Stimulated activated CD8-positive, alpha-beta memory T cell treated with anti-CD3 and anti-CD28 coated beads, Interleukin-7, amount 100 ng/mL, for 1 hour (primary cell): ENCODE measurements around the gene MVB12B.

Source experiments
- DNase-seq, 2 donors: peaks; one replicate each; pipeline ENCODE4 v3.0.0-alpha.2; 2020; ENCODE audit warnings: low read depth in 2 of 2

The MVB12B gene

DNA sequence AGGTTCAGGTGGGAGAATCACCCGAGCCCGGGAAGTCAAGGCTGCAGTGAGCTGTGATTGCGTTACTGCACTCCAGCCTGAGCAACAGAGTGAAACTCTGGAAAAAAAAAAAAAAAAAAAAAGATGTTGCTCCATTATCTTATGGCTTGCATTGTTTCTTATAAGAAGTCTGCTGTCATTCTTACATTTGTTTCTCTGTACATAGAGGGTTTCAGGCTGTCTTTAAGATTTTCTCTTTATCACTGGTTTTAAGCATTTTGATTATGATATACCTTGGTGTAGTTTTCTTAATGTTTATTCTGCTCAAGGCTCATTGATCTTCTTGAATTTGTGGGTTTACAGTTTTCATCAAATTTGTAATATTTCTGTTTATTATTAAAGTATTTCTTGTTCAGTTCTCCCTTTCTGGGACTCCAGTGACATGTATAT lies 35.2 kb downstream of the MVB12B start:
- no peak for DNase-seq

DNA sequence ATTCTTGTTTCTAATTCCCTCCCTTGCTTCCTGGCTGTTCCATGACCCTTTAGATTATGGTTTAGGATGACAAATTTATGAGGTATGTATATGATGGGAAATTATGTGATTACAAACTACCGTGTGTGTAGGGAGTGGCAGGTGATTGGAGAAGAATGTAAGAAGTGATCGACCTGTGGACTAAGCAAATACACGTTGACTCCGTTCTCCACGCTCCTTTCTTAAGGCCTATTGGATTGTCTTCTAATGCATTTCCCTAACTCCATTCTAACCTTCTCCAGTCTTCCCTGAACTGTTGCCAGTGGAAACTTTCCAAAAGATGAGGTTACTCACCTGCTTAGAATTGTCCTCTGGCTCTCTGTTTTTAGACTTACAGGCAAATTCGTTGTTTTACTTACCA lies 36.6 kb downstream of the MVB12B start:
- no peak for DNase-seq

DNA sequence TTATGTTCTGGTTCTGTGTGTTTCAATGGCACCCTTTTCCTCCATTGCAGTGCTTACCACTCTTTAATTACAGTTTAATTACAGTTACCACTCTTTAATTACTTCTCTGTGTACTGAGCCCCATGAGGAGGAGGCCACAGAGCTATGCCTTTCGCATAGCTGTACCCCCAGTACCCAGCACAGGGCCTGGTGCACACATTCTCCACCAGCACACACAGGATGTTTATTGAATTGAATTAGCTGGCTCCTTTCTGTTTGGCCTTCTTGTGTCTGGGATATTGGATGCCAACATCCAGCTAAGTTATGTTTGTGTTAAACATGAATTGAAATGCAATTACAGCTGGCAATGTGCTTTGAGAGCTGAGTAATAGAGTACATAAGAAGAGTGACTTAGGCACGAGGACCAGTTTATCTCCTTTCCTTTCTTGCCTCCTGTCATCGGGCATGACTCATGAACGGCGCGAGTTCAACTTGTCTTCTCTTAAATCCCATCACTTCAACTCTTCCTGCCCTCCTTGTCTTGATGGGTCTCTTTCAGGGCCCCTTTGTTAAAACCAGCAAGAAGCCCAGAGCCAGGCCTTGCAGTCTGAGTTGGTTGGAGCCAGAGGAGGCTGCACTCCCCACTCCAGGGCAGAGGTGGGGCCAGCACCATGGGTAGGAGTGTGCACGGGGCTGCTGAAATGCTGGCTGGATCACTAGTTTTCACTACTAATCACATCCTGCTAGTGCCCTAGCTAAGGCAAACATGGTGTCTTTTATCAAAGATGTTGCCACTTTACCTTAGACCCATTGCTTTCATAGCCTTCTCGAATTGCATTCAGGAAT lies 37.4 kb downstream of the MVB12B start:
- DNase-seq, result no peak

DNA sequence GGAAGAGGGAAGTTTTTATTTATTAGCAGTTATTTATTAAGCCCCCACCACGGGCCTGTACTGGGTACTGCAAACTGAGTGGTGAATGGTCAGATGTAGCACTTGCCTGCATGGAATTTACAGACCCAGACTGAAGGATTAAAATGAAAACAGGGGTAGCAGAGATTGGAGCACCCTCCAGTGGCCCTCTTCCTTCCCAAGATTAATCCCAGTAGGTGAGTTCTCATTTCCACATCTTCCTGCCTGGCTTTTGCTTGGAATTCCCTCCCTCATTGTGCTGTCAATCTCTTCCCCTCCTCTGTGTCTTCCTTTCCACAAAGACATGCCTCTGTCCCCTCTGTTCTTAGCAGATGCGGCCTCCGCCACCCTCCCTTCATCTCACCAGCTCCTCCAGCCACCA lies 39.2 kb downstream of the MVB12B start:
- no peak for DNase-seq

DNA sequence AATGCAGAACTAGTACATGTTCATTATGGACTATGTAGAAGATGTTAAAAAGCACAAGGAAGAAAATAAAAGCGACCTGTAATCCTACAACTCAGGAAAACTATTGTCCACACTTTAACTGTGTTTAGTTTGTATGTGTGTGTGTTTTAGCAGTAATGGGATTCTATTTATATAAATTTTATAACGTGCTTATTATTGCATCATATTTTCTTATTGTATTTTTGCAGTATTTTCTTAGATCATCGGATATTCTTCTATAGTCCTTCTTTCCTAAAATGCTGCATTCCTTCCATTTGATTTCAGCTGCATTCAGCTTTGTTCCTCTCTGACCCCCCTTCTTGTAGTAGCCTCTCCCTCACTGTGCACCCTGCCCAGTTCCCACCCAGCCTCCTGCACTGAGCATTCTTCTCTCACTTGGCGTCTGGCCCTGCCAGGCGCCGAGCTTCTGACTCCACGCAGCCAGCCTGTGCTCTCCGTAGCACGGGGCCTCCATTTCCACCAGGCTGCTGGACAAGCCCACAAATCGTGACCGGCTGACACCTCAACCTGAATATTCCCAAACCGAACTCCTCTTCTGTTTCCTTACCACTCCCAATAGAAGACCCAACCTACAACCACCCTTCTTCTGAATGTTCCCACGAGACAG lies 39.9 kb downstream of the MVB12B start:
- no peak for DNase-seq

DNA sequence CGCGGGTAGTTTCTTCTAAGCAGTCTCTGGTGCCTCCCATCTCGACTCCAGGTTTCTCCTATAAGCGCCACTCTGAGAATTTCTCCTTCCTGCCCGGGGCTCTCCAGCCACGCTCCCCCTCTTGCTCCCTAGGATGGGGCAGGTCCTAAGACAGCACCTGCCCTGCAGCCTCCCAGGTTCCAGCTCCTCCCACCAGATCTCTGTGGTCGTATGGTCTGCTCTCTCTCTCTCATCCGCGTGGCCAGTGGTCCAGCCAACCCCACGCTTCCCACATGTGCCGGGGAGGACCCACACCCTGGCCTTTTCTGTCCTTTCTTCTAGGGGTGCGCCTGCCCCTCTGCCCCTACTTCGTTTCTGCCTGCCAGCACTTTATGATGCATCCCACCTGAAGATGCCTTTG lies 40.5 kb downstream of the MVB12B start:
- no peak for DNase-seq

DNA sequence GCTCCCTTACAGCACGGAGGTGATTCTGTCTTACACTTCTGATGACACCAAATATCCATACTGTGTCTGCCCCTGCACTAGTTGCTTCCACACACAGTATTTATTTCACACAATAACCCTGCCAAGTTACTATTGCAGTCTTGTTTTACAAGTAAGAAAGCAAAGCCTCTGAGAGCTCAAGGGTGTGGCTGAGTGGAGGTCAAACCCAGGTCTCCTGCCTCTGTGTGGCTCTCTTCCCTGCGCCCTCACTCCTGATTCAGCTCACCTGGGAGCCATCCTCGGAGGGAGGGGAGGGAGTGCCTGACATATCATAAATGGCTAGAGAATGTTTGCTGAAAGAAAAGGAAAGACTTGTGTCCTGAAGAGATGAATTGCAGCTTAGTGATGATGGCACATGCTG lies 41.0 kb downstream of the MVB12B start:
- DNase-seq, result no peak

DNA sequence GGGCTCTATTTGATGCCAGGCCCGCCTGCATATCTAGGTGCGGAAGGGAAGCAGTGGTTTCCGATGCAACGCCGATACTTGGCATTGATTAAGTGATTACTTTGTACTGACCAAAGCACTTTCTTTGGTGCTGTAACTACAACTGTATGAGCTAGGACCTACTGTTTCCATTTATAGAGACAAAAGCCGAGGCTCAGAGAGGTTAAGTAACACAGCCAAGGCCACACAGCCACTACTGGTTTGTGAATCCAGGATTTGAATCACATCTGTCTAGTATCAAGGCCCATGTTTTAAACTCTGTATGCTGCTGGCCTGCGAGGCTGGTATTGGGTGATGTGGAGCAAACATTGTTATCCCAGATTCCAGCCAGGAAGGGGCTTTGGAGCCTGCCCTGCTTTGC lies 41.4 kb downstream of the MVB12B start:
- DNase-seq, result no peak

DNA sequence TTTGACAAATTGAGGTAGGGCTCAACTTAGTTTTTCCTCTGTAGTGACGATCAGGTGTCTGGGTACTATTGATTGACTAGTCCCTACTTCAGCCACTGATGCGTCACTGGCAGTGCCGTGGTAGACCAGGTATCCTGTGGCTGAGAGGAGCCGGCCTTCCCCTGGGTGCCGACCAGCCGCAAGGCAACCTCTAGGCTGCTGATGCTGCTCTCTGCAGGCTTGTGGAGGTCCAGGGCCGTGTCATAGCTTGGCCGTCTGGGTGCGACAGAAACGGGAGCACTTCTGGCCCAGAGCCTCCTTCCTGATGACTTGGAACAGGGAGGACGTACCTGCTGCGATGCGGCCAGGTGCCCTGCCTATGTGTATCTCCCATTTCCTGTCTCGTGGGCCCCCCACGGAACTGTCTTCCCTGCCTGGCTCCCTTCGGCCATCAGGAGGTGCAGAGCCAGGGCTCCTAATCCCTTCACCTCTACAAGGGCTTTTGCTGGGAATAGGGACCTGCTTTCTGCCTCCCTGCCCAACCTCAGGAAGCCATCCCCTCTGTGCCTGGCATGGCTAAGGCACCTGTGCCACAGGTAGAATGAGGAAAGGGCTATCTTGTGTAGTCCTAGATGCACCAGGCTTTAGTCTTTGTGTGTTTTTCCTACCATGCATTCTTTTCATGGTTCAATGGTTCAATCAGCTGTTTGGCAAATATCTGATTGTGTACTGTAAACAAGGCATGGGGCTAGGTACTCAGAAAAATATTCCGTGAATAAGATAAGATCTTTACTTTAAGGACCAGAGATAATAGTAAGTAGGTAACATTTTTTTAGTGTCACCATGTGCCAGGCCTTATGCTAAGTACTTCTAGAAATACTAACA lies 44.6 kb downstream of the MVB12B start:
- no peak for DNase-seq

DNA sequence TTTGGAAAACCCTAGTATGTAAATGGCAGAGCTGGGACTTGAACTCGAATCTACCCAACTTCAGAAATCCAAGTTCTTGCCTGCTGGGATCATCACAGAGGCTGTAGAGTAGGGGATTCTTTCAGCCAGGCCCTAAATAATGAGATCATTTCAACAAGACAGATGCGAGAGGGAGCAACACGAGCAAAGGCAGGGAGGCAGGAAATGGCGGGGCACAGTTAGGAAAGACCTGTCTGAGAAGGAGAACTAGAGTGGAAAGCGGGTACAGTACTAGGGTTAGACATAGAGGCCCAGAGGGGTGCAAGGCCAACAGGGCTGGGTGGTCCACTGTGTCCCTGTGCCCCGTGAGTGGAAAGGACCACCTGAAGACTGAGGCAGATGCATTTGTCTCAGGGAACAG lies 46.1 kb downstream of the MVB12B start:
- no peak for DNase-seq

DNA sequence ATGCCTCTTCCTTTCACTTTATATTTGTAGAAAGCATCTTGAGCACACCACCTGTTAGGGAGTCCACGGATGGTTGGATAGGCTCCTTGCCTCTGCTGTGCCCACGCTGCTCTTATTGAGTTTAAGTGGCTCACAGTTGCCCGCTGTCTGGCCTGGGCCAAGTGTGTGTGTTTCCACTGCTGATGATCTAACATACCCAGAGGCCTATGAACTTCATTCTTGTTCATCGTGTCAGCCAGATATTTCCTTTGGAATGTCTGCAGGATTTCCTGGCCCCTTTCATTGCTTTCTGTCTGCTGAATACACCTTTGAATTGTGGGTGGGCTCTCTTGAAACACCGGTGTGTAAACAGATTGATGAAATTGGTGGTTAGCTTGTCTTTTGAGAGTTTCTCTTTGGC lies 46.6 kb downstream of the MVB12B start:
- DNase-seq, result no peak

DNA sequence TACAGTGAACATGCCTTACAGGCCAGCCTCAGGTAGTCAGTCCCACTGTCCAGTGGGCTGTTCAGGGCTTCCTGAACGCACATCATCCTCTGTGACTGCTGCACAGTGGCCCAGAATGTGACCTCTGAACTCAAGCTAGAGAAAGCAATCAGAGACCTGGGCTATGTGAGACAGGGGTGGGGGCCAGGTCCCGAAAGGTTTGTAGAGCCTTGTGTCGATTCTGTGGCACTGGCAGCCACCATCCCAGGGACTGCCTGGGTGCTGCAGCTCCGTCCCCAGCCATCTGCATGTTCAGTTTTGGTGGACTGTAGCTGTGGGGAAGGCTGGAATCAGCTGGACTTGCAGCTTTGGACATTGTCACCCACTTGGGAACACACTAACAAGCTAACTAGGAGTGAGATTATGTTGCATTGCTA lies 47.7 kb downstream of the MVB12B start:
- no peak for DNase-seq

DNA sequence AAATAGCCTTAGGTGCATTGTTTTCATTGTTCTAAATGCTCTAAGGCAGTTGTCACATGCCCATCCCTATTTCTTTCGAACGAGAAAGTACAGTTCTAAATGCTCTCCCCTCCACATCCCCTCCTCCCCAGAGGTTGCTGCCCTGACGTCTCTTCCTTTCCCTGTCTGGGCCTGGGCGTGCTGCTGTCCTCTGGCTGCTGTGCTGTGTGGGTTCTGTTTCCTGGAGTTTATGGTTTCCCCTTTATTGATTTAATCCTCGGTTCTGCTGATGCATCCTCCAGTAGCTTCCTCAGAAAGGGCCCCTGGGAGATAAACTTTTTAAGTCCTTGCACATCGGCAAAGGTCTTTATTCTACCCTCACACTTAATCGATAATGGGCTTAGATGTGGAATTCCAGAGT lies 48.8 kb downstream of the MVB12B start:
- no peak for DNase-seq

DNA sequence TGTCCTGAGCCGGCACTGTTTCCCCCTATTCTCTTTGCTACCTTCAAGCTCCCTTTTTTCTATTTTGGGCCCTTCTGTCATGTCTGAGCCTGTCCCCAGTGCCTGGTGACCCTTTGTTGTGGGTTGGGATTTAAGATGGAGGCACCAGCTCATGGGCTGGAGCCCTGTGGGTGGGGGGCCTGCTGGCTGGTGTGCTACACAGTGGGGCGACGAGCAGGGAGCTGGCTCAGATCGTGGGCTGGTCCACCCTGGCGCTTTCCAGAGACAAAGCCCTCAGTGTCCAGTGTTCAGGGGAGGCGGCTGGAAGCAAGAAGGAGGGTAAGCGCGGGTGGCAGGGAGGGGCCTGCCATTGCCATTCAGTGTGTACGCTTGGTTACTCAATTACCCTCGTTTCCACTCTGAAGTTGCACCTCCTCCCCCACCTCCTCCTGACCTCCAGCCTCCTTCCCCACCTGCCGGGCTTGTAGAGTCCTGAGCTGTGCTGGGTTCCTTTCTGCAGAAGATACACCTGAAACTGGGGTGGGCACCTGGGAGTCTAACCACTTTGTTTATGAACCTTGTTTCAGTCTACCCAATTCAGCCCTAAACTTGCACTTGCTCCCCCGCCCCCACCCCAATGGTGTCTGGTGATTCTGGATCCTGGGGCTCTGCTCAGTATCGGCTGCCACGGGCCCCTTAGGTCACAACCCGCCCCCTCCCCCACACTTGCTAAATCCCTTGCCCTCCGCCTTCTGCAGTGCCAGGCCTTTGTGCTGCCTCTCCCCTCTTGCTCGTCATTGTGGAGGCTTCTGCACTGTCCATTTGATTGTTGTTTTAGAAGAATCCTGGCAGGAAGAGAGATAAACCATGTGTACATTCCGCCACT lies 49.9 kb downstream of the MVB12B start:
- DNase-seq, result no peak

DNA sequence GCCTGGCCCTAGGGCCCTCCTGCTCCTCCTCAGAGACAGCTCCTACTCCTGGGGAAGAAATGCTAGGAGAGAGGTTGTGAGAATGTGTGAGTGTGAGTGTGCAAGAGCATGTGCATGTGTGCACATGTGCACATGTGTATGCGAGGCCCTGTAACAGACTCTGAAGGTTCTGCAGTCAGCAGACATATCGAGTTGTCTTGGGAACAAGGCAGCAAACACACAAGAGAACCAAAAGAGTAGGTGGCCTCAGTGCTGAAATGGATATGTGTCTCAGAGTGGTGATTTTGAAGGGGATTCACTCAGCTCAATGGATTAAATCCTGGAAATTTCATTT lies 50.5 kb downstream of the MVB12B start:
- DNase-seq, result no peak

DNA sequence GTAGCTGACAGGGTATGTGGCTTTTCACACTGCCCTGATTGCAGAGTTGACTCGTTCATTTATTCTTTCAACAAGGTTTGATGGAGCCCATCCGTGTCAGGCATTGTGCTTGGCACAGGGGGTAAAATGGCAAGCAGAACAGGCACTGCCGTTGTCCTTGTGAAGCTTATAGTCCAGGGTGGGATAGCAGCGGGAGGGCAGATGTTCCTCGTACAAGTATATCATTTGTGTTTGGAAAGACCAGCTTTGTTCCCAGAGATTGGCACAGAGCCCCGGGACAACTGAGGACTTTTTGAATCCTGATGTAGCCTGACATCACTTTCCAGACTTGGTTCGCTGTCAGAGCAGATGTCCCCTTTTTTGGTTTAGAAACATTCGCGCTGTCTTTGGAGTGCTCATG lies 50.9 kb downstream of the MVB12B start:
- no peak for DNase-seq

DNA sequence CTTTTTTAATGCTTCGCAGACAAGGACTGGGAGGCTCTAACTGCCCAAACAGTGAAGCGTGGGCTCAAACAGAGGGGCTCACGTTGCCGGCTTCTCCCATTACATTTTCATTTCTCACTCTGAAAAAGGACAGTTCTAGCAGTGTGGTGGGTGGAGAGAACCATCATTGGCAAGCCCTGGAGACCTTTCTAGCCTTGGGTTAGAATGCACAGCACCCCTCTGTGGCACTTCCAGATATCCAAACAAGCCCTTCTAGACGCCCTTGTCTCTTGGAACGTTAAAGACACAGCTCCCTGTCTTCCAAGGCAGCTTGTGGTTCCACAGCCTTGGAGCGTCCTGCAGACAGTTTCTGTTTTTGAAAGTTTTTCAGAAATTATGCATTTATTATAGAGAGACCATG lies 52.1 kb downstream of the MVB12B start:
- no peak for DNase-seq

DNA sequence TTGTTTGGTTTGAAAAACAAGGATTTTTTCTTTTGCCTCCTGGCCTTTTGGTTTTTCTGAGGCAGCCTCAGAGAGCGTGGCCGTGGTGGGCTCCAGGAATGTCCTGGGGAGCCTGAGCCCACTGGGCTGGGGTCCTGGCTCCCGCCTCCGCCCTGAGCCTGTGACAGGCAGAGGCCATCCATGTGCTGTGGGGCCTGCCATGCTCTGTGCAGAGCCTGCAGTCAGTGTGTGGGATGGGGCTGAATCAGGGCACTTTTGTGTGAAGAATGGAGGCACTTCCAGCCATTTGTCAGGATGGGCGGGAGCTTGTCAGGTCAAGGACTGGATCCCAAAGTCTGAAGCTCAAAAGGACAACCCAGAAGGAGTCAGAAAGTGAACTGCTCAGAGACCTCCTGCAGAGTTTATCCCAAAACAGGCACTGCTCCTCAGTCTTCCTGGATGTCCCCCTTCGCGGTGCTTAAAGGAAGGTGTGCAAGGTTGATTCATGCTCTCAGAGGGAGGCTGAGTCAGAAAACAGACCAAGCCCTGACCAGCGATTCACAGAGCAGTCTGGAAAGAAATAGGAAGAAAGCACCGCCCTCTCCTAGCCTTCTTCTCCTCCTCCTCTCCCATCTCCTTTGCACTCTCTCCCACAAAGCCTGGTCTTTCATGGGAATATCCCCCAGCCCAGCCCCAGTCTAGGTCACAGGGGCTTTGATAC lies 53.2 kb downstream of the MVB12B start:
- no peak for DNase-seq

DNA sequence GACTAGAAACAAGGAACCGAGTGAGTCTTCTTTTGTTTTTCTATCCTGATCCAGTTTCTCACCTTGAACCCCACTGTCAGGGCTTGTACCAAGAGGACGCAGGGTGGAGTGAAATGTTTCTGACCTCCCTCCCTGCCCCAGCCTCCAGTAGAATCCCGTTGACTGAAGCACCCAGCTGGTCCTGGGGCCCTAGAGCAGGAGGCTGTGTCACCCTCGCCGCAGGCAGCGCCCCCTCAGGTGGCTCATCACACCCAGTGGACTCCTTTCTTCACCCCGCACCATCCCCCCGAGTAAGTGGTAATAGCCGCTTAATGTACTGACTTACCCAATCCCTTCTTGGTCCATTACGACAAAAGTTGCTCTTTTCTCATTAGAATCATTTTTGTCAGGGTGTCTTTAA lies 53.8 kb downstream of the MVB12B start:
- no peak for DNase-seq

DNA sequence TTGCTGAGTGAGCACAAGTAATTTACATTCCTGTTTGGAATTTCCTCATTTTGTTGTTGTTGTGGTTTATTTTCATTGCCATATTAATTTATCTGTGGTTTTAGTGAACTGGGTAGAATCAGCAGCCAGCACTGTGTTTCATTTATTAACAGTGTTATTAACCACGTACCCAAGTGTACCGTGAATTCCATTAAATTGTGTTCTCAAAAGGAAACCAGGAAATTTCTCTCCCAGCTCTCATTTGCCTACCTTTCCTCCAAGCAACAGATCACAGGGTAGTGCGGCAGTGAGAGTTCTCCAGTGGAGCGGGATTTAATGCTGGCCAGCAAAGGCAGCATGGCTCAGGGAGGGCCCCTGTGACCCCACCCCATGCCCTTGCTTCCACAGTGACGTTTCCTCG lies 54.6 kb downstream of the MVB12B start:
- DNase-seq, result no peak

DNA sequence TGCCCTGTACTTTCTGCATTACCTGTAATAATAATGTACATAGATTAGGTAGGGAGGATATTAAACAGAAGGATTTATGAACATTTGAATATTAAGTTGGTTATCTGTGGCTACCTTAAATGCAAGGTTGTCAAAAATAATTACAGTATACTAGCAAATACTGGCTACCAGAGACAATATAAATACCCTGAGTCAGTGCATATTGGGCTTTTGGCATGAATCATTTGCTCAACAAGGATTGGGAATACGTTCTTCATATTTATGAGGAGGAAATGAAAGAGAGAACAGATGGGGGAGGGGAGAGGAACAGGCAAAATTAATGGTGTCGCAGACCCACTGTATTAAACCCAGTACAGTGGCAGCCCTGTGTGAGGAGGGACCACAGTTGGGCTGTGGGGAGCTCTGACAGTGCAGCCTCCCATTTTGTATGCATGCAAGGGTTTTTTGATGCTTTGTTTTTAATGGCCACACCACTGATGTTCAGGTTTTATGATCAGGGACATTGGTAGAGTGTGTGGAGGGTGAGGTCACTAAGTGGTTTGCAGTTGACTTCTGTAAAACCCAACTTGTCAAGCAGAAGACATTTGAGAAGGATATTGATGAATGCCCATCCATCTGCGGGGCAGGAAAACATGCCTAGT lies 56.9 kb downstream of the MVB12B start:
- DNase-seq, result no peak
